CD4-positive, alpha-beta T cell (primary cell): Measurements from ENCODE around the gene PEX13. TPM values are rescaled to one million over a fixed set of nuclear protein-coding genes. Genes with fewer than 3 reads are reported as not detected.

ENCODE experiments used
- ATAC-seq: fragments of 200-7000 bp; cut with Tn5 transposase; one replicate; pipeline ENCODE4 v1.10.0; 2022; ENCODE audit warnings: mild to moderate bottlenecking; ENCODE audit not compliant: poor library complexity
- CTCF ChIA-PET: fragments of 350-600 bp; sonication (Branson Sonifier 250); formaldehyde crosslinking; loops from one replicate; lab custom pipeline; 2021; ENCODE audit warnings: antibody characterized with exemption, inconsistent platforms; lab: Charles Lee
- POLR2A ChIA-PET: fragments of 350-600 bp; sonication (Branson Sonifier 250); formaldehyde crosslinking; loops from one replicate; lab custom pipeline; 2021; ENCODE audit warnings: antibody characterized with exemption, inconsistent platforms; lab: Charles Lee
- DNase-seq, 14 experiments: peaks; one replicate each; pipeline ENCODE4 v3.0.0-alpha.2; 2013 to 2020; ENCODE audit warnings: mixed read lengths in 2 of 14
- H3K27ac ChIP-seq, 2 donors: one replicate each; pipeline versions ENCODE4 v1.5.1 to v1.7.0; 2013; ENCODE audit warnings: low read length in 2 of 2, low read depth in 1 of 2, mild to moderate bottlenecking in 1 of 2
- H3K27me3 ChIP-seq, 2 experiments: 1 replicate in 1 of 2; 2 replicates in 1 of 2; pipeline versions ENCODE4 v1.6.1 to v1.7.0; 2013; ENCODE audit warnings: low read length in 2 of 2, control low read depth in 1 of 2, mild to moderate bottlenecking in 1 of 2, moderate library complexity in 1 of 2; ENCODE audit not compliant: insufficient read depth in 2 of 2, control insufficient read depth in 1 of 2
- H3K36me3 ChIP-seq: one replicate; pipeline ENCODE4 v1.6.1; 2013; ENCODE audit warnings: low read length, control low read depth; ENCODE audit not compliant: insufficient read depth
- H3K4me1 ChIP-seq: one replicate; pipeline ENCODE4 v1.6.1; 2013; ENCODE audit warnings: low read length, control low read depth; ENCODE audit not compliant: insufficient read depth
- H3K4me3 ChIP-seq: one replicate; pipeline ENCODE4 v1.5.1; 2013; ENCODE audit warnings: mild to moderate bottlenecking, low read length, moderate library complexity
- H3K9me3 ChIP-seq, 2 experiments: 1 replicate in 1 of 2; 2 replicates in 1 of 2; pipeline versions ENCODE4 v1.6.1 to v1.7.0; 2013; ENCODE audit warnings: low read length in 2 of 2, mild to moderate bottlenecking in 2 of 2, control low read depth in 1 of 2, moderate library complexity in 1 of 2; ENCODE audit not compliant: control insufficient read depth in 1 of 2, insufficient read depth in 1 of 2
- H3K27ac Mint-ChIP-seq: one replicate; pipeline ENCODE4 v1.8.0; 2020; ENCODE audit warnings: mixed read lengths
- H3K27me3 Mint-ChIP-seq: one replicate; pipeline ENCODE4 v1.8.0; 2021; ENCODE audit warnings: mixed read lengths
- H3K36me3 Mint-ChIP-seq: one replicate; pipeline ENCODE4 v1.8.0; 2021; ENCODE audit warnings: low read depth, mixed read lengths
- H3K4me1 Mint-ChIP-seq: one replicate; pipeline ENCODE4 v1.8.0; 2021; ENCODE audit warnings: low read depth, mixed read lengths
- H3K4me3 Mint-ChIP-seq: one replicate; pipeline ENCODE4 v1.8.0; 2020; ENCODE audit warnings: mild to moderate bottlenecking, mixed read lengths
- H3K9me3 Mint-ChIP-seq: one replicate; pipeline ENCODE4 v1.8.0; 2020; ENCODE audit warnings: mixed read lengths
- CTCF ChIP-seq: fragments of 200-600 bp; IDR thresholded peaks from one replicate; pipeline ENCODE4 v1.8.0; 2022; ENCODE audit warnings: antibody characterized with exemption, mild to moderate bottlenecking
- intact Hi-C, 2 experiments: fragments of 100-400 bp; cut with DNase I in 1 of 2; cut with micrococcal nuclease in 1 of 2; formaldehyde crosslinking; loops; one replicate each; pipeline versions ENCODE4 v1.15.1 to v1.9.0; 2023 to 2025; cut with DNase I, micrococcal nuclease
- total RNA-seq, 174 experiments: library from RNA in 2 of 174; stranded (reverse) in 2 of 174; gene quantifications; one replicate each; pipeline ENCODE4 v1.2.3 and lab custom pipeline; 2021 to 2026

Gene PEX13
- total RNA-seq, 2 experiments from 2014 or later = 8.6 to 12.2 TPM

DNA sequence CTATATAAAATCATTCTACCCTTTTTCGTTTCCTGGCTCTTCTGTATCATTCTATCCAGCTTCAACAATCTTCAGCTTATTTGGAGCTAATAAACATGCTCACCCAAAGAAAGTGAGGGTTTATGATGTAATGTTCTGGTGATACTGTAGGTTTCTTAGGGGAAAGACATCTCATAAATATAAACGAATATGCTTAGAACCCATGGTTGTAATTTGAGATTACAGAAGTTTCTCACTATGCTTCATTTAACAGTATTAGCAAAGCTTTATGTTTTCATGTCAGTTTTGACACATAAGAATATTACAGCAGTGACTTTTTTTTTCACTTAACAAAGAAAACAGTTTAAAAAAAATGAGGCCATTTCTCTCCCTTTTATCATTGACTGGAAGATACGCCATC, 11.8 kb upstream of the PEX13 start:
- POLR2A ChIA-PET = no interaction called here

DNA sequence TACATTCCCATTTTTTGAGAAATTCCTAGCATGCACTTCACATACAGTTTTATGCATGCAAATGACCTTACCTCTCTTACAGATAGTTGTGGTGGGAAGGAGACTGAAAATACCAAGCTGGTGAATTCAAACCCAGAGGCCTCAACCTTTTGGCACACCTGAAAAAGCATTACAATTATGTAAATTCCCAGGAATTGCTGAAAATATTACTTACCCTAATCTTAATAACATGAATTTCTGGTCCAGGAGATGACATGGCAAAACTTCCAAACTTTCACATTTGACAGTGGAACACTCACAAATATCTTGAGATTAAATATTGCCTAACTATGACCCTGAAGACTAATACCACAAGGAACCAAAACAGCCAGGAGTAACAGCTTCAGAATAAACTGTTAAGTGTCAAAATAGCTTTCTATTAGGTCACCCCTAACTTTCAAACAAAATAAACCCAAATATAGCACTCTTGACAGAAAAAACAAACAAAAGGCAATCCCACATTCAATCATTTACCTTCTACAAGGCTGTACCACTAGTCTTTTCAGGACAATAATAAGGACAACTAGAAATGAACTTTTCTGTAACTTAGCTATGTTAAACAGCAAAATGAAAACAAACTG, 10.9 kb upstream of the PEX13 start:
- no peaks in the 10 kb centered on the region for H3K27me3 Mint-ChIP-seq
- POLR2A ChIA-PET = no interaction called here
- no peaks in the 10 kb centered on the region for H3K36me3 Mint-ChIP-seq
- Histone ChIP-seq H3K27ac (no peak overlapping the region), H3K4me3 (no peak overlapping the region), H3K36me3 (peaks cover 3% of the 10 kb centered on the region), H3K4me1 (no peaks in the 10 kb centered on the region), H3K9me3 (no peaks in the 10 kb centered on the region), H3K27me3 (no peaks in the 10 kb centered on the region)
- no peaks in the 10 kb centered on the region for H3K4me1 Mint-ChIP-seq
- TF ChIP-seq CTCF = no peak
- intact Hi-C loops = no loop called here
- ATAC-seq = no peak
- H3K27ac Mint-ChIP-seq = no peak overlapping the region
- H3K4me3 Mint-ChIP-seq = no peak overlapping the region
- H3K9me3 Mint-ChIP-seq = no peaks in the 10 kb centered on the region
- no peak for DNase-seq
- CTCF ChIA-PET = interaction anchor here (1.5 kb wide), 1 partner anchor 228 kb away, joined by 3 read pairs; no protein-coding TSS in a partner anchor

More for the DNA sequence above, 11.8 kb upstream of the PEX13 start:
- TF ChIP-seq CTCF = no peak
- H3K36me3 ChIP-seq = peaks cover 3% of the 10 kb centered on the region
- H3K9me3 ChIP-seq = no peaks in the 10 kb centered on the region
- H3K27me3 Mint-ChIP-seq = no peaks in the 10 kb centered on the region
- DNase-seq (no peak), ATAC-seq (no peak)
- H3K27me3 ChIP-seq = no peaks in the 10 kb centered on the region
- no peak overlapping the region for H3K27ac Mint-ChIP-seq
- CTCF ChIA-PET = no interaction called here
- H3K27ac ChIP-seq = no peak overlapping the region
- H3K9me3 Mint-ChIP-seq = no peaks in the 10 kb centered on the region
- no peaks in the 10 kb centered on the region for H3K4me1 ChIP-seq
- H3K4me1 Mint-ChIP-seq = no peaks in the 10 kb centered on the region
- no peak overlapping the region for H3K4me3 ChIP-seq
- H3K36me3 Mint-ChIP-seq = no peaks in the 10 kb centered on the region
- H3K4me3 Mint-ChIP-seq = no peak overlapping the region
- intact Hi-C loops = no loop called here

DNA sequence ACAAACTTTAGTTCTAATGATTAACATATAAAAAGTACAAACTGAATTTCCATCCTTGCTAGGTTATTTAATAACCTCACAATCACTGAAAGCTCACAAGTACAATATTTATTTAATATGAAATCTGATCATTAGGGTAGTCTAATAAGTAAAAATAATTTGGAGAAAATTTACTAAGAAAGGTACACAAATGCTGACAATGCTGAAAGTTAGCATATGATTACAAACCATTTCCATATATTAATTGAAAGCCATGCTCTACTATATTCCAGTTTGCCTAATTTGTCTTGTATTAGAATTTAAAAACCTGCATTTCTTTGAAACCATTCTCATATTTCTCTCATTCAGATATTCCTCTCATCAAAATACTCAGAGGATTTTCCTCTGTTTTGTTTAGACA, 8.2 kb upstream of the PEX13 start:
- no peaks in the 10 kb centered on the region for H3K27me3 ChIP-seq
- Mint-ChIP-seq H3K4me1 (no peaks in the 10 kb centered on the region), H3K36me3 (no peaks in the 10 kb centered on the region), H3K27ac (no peak overlapping the region), H3K9me3 (no peaks in the 10 kb centered on the region), H3K27me3 (no peaks in the 10 kb centered on the region), H3K4me3 (no peak overlapping the region)
- no peak for TF ChIP-seq CTCF
- intact Hi-C loops = no loop called here
- ChIA-PET POLR2A (no interaction called here), CTCF (no interaction called here)
- DNase-seq = no peak
- H3K27ac ChIP-seq = no peak overlapping the region
- no peak for ATAC-seq
- no peaks in the 10 kb centered on the region for H3K4me1 ChIP-seq
- no peak overlapping the region for H3K4me3 ChIP-seq
- peaks cover 3% of the 10 kb centered on the region for H3K36me3 ChIP-seq
- no peaks in the 10 kb centered on the region for H3K9me3 ChIP-seq
